Activated naive CD4-positive, alpha-beta T cell treated with anti-CD3 and anti-CD28 coated beads, Interleukin-2, amount 50 U/mL, for 24 hours (primary cell): Measurements from ENCODE around the gene EHD4.

Source experiments
- H3K27ac Mint-ChIP-seq: one replicate; pipeline ENCODE4 v1.8.0; 2021; ENCODE audit warnings: mild to moderate bottlenecking, mixed read lengths
- H3K27me3 Mint-ChIP-seq: one replicate; pipeline ENCODE4 v1.8.0; 2021; ENCODE audit warnings: mixed read lengths
- H3K36me3 Mint-ChIP-seq: one replicate; pipeline ENCODE4 v1.8.0; 2021; ENCODE audit warnings: mixed read lengths
- H3K4me1 Mint-ChIP-seq: one replicate; pipeline ENCODE4 v1.8.0; 2021; ENCODE audit warnings: mixed read lengths
- H3K4me3 Mint-ChIP-seq: one replicate; pipeline ENCODE4 v1.8.0; 2021; ENCODE audit warnings: mild to moderate bottlenecking, mixed read lengths
- H3K9me3 Mint-ChIP-seq: one replicate; pipeline ENCODE4 v1.8.0; 2021; ENCODE audit warnings: mixed read lengths

Gene EHD4

GRCh38 chr15:41999290-42000285 lies 27.2 kb upstream of the EHD4 start:
- no peaks in the 10 kb centered on the region for H3K27me3 Mint-ChIP-seq
- no peaks in the 10 kb centered on the region for H3K36me3 Mint-ChIP-seq
- no peaks in the 10 kb centered on the region for H3K9me3 Mint-ChIP-seq
- H3K27ac Mint-ChIP-seq, result no peak overlapping the region
- no peaks in the 10 kb centered on the region for H3K4me1 Mint-ChIP-seq
- no peak overlapping the region for H3K4me3 Mint-ChIP-seq

DNA sequence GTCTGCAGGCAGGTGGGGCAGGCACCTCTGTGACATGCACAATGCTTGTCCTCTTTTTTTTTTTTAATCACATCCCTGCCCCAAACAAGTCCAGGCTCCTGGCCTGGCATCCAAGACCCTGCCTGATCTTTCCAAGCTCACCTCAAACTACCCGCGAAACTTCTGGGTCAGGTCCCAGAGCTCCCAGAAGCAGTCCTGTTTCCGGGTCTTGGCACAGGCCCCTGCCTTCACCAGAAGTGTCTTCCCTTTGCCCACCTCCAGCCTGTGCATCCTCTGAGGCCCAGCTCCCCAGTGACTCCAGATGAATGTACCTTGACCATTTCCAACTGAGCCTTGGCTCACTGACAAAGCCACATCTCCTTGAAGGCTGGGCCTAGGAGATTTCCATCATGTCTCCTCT lies 25.5 kb upstream of the EHD4 start:
- H3K4me3 Mint-ChIP-seq, result no peak overlapping the region

DNA sequence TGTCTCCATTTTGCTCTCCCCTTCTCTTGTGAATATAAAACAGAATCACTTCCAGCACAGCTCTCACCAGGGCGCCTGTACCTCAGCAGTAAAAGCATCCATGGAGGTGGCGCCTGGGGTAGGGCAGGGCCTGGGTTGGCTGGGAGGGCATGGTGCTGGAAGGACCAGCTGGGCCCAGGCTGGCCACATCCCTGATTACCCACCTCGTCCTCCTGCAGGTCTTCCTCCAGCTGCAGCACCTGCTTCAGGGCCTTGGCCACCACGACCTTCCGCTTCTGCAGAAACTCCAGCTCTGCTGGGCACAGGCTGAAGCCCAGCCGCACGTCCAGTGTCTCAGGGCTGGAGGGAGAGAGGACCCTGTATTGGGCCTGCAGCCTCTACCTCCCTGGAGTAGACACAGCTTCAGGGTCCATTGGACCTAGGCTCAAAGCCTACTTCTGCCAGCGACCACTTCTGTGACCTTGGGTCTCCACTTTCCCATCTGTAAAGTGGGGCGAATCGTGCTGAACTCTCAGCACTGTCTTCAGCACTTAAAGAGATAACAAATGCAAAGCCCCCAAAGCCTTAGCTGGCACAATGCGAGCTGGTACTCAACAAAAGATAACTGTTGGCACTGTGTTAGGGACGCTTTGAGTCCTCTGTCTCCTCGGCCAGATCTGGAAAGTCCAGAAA lies 24.7 kb upstream of the EHD4 start:
- Mint-ChIP-seq H3K4me1 (no peaks in the 10 kb centered on the region), H3K27me3 (no peaks in the 10 kb centered on the region), H3K27ac (no peak overlapping the region), H3K4me3 (no peak overlapping the region), H3K9me3 (no peaks in the 10 kb centered on the region), H3K36me3 (no peaks in the 10 kb centered on the region)

More for the DNA sequence above, 25.5 kb upstream of the EHD4 start:
- no peaks in the 10 kb centered on the region for H3K27me3 Mint-ChIP-seq
- no peaks in the 10 kb centered on the region for H3K4me1 Mint-ChIP-seq
- no peaks in the 10 kb centered on the region for H3K36me3 Mint-ChIP-seq
- H3K27ac Mint-ChIP-seq, result no peak overlapping the region
- no peaks in the 10 kb centered on the region for H3K9me3 Mint-ChIP-seq

DNA sequence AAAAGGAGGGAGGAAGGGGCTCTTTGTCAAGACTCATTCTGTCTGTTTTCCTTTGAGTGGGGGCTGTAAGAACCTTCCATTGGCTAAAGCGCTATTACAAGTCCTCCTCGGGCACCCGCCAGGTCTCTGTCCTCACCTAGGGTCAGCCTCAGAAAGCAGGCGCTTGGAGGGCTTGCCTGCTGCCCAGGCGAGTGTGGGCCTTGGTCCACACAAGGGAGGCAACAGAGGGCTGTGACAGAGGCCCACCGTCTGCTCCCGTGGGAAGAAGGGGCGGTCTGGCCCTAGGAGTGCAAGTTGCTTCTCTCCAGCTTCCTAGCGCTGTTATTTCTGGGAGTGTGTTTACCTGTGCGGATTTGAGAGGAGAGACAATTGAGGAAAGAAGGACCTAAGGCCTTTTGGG lies 24.0 kb upstream of the EHD4 start:
- H3K4me1 Mint-ChIP-seq, result no peaks in the 10 kb centered on the region
- H3K27ac Mint-ChIP-seq, result no peak overlapping the region
- H3K9me3 Mint-ChIP-seq, result no peaks in the 10 kb centered on the region
- no peaks in the 10 kb centered on the region for H3K27me3 Mint-ChIP-seq
- H3K4me3 Mint-ChIP-seq, result no peak overlapping the region
- no peaks in the 10 kb centered on the region for H3K36me3 Mint-ChIP-seq

GRCh38 chr15:41995476-41995855 lies 23.1 kb upstream of the EHD4 start:
- Mint-ChIP-seq H3K27me3 (no peaks in the 10 kb centered on the region), H3K4me1 (no peaks in the 10 kb centered on the region), H3K27ac (no peak overlapping the region), H3K4me3 (no peak overlapping the region), H3K9me3 (no peaks in the 10 kb centered on the region), H3K36me3 (no peaks in the 10 kb centered on the region)

DNA sequence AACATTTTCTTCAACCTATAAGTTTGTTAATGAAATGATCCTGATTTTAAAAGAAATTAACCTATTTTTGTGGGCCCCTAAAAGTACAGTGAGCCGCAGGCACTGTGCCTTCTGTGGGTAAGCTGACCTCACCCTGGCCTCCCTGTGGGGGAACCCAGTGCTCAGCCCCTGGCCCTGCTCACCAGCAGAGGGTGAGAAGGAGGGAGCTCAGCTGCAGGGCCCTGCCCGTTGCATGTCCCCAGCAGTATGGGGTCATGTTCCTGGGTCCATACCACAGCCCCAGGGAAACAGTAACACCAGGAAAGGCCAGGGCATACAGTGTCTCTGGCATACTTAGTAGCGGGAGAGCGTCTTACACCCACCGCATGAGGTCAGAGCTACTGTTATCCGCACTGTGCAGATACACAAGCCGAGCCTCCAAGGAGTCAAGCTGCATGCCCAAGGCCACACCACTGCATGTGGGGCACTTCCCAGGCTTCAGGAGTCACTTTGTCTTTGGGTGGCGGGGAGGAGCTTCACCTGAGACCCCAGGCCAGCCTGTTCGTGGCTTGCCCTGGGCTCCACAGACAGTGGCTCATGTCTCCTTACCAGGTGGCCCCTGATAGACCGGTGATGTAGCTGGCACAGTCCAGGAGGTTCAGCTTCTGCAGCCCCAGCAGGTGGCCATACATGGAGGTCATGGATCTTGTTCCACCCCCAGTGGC lies 22.6 kb upstream of the EHD4 start:
- no peaks in the 10 kb centered on the region for H3K27me3 Mint-ChIP-seq
- H3K4me3 Mint-ChIP-seq, result no peak overlapping the region
- no peaks in the 10 kb centered on the region for H3K9me3 Mint-ChIP-seq
- H3K27ac Mint-ChIP-seq, result peak overlapping the region; percentile 51
- H3K4me1 Mint-ChIP-seq, result no peaks in the 10 kb centered on the region
- H3K36me3 Mint-ChIP-seq, result no peaks in the 10 kb centered on the region

- Mint-ChIP-seq H3K27me3 (no peaks in the 10 kb centered on the region), H3K9me3 (no peaks in the 10 kb centered on the region), H3K4me1 (no peaks in the 10 kb centered on the region), H3K36me3 (no peaks in the 10 kb centered on the region), H3K27ac (no peak overlapping the region), H3K4me3 (no peak overlapping the region)
Observed at GRCh38 chr15:41994171-41994650, 21.9 kb upstream of the EHD4 start.

GRCh38 chr15:41993472-41994170 lies 21.3 kb upstream of the EHD4 start:
- Mint-ChIP-seq H3K9me3 (no peaks in the 10 kb centered on the region), H3K27me3 (peaks cover 1% of the 10 kb centered on the region), H3K4me3 (no peak overlapping the region), H3K4me1 (no peaks in the 10 kb centered on the region), H3K36me3 (no peaks in the 10 kb centered on the region), H3K27ac (no peak overlapping the region)

DNA sequence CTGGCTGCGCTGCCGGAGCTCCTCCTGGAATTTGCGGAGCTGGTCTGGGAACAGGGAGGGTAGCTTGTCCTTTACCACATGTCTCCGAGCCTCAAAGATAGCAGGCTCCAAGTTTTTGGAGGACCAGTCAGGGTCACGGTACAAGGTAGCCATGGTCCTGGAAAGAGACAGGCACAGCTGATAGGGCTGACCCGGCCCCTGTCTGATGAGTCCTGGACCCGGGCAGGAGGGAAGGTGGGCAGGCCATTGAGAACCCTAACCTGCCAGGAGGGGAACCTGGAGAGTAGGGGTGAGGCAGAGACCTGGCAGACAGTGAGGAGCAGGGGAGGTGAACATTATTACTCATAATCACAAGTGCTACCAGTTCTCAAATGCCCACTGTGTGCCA lies 20.4 kb upstream of the EHD4 start:
- Mint-ChIP-seq H3K27me3 (peaks cover 2% of the 10 kb centered on the region), H3K36me3 (no peaks in the 10 kb centered on the region), H3K9me3 (no peaks in the 10 kb centered on the region), H3K4me1 (no peaks in the 10 kb centered on the region), H3K27ac (no peak overlapping the region), H3K4me3 (no peak overlapping the region)

DNA sequence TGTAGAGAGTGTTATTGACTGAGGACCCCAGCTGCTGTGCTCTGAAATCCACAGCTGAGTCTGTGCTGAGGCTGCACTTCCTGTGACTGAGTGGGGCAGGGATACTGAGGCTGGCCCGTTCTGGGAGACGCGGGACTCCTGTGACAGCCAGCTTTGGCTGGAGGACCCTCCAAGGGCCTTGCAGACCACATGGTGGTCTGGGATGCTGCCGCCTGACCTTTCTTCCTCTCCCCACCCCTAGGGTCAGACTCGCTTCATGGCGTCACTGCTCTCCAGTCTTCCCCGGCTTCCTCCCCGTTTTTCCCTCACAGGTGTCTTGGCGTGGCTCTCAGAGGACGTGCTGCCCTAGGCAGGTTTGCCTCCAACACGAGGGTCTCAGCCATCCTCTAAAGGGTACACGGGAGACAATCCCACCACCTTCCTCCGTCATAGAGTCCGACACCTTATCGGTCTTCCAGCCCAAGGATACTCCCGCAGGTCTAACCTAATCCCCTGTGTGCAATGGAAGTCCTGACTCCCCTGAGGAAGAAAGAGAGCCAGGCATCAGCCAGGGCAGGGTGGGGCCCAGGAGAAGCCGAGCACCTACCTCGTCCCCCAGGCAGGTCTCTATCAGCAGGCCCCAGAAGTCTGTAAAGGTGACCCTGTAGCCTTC lies 19.9 kb upstream of the EHD4 start:
- Mint-ChIP-seq H3K9me3 (no peaks in the 10 kb centered on the region), H3K4me1 (no peaks in the 10 kb centered on the region), H3K4me3 (no peak overlapping the region), H3K27ac (no peak overlapping the region), H3K36me3 (no peaks in the 10 kb centered on the region), H3K27me3 (peaks cover 2% of the 10 kb centered on the region)

DNA sequence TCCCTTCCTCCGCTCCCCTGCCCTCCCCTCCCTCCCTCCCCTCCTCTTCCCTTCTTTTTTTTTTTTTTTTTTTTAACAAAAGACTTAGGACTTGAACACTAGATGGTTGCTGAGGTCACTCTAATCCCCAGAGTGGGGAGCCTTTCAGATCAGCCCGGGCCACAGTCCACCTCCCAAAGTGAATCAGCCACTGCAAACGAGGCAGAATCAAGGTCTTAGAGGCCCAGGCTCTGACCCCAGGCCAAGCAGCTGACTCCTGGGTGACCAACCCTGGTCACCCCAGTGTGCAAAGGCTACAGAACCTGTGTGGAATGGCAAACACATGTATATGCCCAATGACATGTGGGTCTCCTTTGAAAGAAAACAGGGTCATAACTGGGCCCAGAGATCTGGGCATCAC lies 18.3 kb upstream of the EHD4 start:
- Mint-ChIP-seq H3K4me3 (no peak overlapping the region), H3K4me1 (no peaks in the 10 kb centered on the region), H3K9me3 (no peaks in the 10 kb centered on the region), H3K27me3 (peaks cover 2% of the 10 kb centered on the region), H3K27ac (no peak overlapping the region), H3K36me3 (no peaks in the 10 kb centered on the region)

DNA sequence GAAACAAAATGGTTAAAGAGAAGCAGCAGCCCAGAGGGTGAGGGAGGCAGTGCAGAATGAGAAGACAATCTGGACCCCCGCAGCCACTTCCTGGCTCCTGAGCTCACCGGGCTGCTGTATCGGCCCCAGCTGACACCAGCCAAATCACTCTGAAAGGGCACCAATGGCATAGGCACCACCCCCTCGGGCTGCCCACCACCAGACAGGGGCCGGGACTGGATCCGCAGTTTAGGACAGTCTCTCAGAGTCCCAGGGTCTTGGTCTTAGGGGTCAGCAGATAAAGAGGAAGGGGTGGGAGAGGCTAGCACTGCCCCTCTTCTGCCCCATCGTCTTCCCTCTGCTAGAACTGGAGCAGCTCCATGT lies 17.9 kb upstream of the EHD4 start:
- Mint-ChIP-seq H3K9me3 (no peaks in the 10 kb centered on the region), H3K27ac (no peak overlapping the region), H3K36me3 (no peaks in the 10 kb centered on the region), H3K4me3 (no peak overlapping the region), H3K4me1 (no peaks in the 10 kb centered on the region), H3K27me3 (peaks cover 2% of the 10 kb centered on the region)

- Mint-ChIP-seq H3K27ac (no peak overlapping the region), H3K36me3 (no peaks in the 10 kb centered on the region), H3K27me3 (peaks cover 2% of the 10 kb centered on the region), H3K4me1 (no peaks in the 10 kb centered on the region), H3K9me3 (no peaks in the 10 kb centered on the region), H3K4me3 (no peak overlapping the region)
Observed at GRCh38 chr15:41989573-41990242, 17.4 kb upstream of the EHD4 start.

DNA sequence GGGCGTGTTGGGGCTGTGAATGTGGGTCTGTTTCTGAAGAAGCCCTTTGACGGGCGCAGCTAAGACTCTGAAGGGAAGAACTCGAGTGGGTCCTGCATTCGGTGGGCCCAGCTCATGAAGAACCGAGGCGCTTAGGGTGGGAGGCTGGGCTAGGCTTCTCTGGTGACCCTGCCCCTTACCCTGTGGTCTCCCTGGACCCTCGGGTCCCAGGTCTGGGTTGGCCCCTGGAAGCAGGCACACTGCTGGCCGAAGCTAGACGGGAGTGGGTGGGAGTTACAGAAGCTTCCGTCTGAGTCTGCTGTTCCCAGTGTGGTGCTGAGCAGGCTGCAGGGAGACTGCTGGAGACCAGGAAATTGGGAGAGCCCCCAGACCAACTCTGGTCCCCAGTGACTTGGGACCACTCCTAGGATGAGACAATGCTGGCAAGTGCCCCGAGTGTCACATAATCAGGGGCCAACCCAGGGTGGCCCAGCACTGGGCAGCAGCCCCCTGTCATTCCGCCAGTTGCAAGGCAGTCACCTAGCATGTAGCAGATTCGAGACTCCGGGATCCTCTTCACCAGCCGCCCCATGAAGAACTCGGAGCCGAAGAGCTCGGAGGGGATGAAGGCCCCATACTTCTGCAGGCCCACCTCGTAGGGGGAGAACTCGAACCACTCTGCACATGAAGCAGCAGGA lies 16.7 kb upstream of the EHD4 start:
- no peaks in the 10 kb centered on the region for H3K36me3 Mint-ChIP-seq
- H3K4me3 Mint-ChIP-seq, result no peak overlapping the region
- H3K27ac Mint-ChIP-seq, result no peak overlapping the region

More for the DNA sequence above, 16.7 kb upstream of the EHD4 start:
- Mint-ChIP-seq H3K4me1 (no peaks in the 10 kb centered on the region), H3K9me3 (no peaks in the 10 kb centered on the region), H3K27me3 (peaks cover 2% of the 10 kb centered on the region)
